ENCODE results near the gene CP. TPM values are rescaled to one million over a fixed set of nuclear protein-coding genes. Genes with fewer than 3 reads are reported as not detected.

CP gene
- total RNA-seq, 1 experiment from 2014 or later, result 0.28 TPM

DNA sequence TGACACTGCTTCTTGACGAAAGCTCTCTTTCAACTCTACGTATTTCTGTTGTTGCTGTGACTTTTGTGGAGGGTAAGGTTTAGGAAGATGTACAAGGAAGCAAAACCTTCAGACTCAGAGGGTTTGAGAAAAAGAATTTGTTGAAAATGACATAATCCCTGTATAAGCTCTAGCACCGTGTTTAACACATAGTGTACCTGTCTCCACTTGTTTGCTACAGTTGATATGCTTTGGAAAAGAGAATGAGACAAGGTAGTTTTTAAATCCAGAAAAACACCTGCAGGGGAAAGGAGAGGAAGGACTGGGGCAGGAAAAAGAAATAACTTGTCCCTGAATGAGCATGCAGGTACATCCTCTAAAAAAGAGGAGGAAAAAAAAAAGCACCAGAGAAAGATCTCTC, 29.6 kb upstream of the CP start:
- ChIA-PET CTCF (no interaction called here), POLR2A (ENCODE audit: unreplicated experiment) (no interaction called here)
- BruUV-seq (replicated peaks), result no TSS peak
- DNase-seq, result no peak
- Histone ChIP-seq H3K36me3 (ENCODE audit: low read depth) (no peaks in the 10 kb centered on the region), H3K27ac (no peak overlapping the region), H3K4me3 (no peak overlapping the region), H3K9me2 (ENCODE audit: insufficient read depth) (0 out of 2 replicates have a peak, but pooled peaks cover 4% of the 10 kb centered on the region), H3F3A (ENCODE audit: insufficient read depth, low read depth) (peaks cover 4% of the 10 kb centered on the region; the same call in 1 of the 2 replicates), H4K20me1 (ENCODE audit: insufficient read depth) (no peaks in the 10 kb centered on the region), H3K27me3 (ENCODE audit: insufficient read depth, low read depth) (no peaks in the 10 kb centered on the region), H3K9me3 (ENCODE audit: insufficient read depth, low read depth) (no peaks in the 10 kb centered on the region), H3K4me1 (replicated peaks; ENCODE audit: insufficient read depth) (peaks cover 19% of the 10 kb centered on the region), H3K79me2 (ENCODE audit: low read depth) (no peaks in the 10 kb centered on the region), H3K4me2 (no peak overlapping the region), H2AFZ (no peak overlapping the region)
- intact Hi-C loops (cut with micrococcal nuclease; ENCODE audit: unreplicated experiment), result no loop called here
- TF ChIP-seq EZH2 (IDR thresholded peaks at IDR 0.05; ENCODE audit: low read depth), result no peak
- TF ChIP-seq, protein P1, sequence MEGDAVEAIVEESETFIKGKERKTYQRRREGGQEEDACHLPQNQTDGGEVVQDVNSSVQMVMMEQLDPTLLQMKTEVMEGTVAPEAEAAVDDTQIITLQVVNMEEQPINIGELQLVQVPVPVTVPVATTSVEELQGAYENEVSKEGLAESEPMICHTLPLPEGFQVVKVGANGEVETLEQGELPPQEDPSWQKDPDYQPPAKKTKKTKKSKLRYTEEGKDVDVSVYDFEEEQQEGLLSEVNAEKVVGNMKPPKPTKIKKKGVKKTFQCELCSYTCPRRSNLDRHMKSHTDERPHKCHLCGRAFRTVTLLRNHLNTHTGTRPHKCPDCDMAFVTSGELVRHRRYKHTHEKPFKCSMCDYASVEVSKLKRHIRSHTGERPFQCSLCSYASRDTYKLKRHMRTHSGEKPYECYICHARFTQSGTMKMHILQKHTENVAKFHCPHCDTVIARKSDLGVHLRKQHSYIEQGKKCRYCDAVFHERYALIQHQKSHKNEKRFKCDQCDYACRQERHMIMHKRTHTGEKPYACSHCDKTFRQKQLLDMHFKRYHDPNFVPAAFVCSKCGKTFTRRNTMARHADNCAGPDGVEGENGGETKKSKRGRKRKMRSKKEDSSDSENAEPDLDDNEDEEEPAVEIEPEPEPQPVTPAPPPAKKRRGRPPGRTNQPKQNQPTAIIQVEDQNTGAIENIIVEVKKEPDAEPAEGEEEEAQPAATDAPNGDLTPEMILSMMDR (conservative IDR thresholded peaks at IDR 0.05), result no peak

DNA sequence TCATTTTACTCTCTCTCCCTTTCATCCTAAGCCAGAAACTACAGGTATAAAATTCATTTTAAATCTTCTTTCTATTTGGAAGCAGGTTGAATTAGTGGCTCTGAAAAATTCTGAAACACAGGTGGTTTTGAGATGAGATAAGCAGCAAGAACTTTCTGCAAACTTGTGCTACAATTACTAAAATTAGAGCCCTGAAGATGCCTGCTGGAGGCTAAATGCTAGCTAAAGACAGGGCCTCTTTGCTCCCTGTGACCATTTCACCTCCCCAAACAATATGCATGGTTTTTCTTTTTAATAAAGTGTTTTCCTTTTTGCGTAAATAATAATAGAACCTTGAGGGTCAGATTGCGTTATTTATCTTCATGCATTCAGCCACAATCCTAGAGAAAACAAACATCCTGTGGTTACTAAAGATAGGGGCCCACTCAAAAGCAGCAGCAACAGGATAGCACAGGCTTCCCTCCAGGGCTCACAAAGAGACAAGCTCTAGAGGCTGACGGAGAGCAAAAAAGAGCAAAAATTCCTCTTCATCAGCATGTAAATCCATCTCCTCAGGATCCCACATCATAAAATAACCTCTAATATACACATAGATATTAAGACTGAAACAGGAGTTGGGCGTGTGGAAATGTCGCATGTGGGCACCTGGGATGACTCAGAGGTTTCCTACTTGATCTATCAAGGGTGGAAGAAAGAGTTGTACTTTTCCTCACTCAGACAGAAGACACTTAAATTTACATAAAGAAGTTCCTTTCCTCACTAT, 26.5 kb upstream of the CP start:
- H3K79me2 ChIP-seq (ENCODE audit: low read depth), result no peaks in the 10 kb centered on the region
- no peak overlapping the region for H2AFZ ChIP-seq
- intact Hi-C loops (cut with micrococcal nuclease; ENCODE audit: unreplicated experiment), result no loop called here
- H3K27ac ChIP-seq, result peak overlapping the region; percentile 57
- H3K4me2 ChIP-seq, result peak overlapping the region; percentile 47
- DNase-seq, result no peak
- TF ChIP-seq, protein P1 (conservative IDR thresholded peaks at IDR 0.05), result no peak
- no peak for TF ChIP-seq EZH2 (IDR thresholded peaks at IDR 0.05; ENCODE audit: low read depth)
- H3K9me2 ChIP-seq (ENCODE audit: insufficient read depth), result no peaks in the 10 kb centered on the region
- H3K9me3 ChIP-seq (ENCODE audit: insufficient read depth, low read depth), result no peaks in the 10 kb centered on the region
- H3K27me3 ChIP-seq (ENCODE audit: insufficient read depth, low read depth), result no peaks in the 10 kb centered on the region
- ChIA-PET POLR2A (ENCODE audit: unreplicated experiment) (no interaction called here), CTCF (interaction anchor here (0.7 kb wide), 1 partner anchor 297 kb away, joined by 5 read pairs; no protein-coding TSS in a partner anchor)
- no TSS peak for BruUV-seq (replicated peaks)
- peaks cover 4% of the 10 kb centered on the region; the same call in 1 of the 2 replicates for H3F3A ChIP-seq (ENCODE audit: insufficient read depth, low read depth)
- no peaks in the 10 kb centered on the region for H4K20me1 ChIP-seq (ENCODE audit: insufficient read depth)
- H3K36me3 ChIP-seq (ENCODE audit: low read depth), result no peaks in the 10 kb centered on the region
- no peak overlapping the region for H3K4me3 ChIP-seq
- H3K4me1 ChIP-seq (replicated peaks; ENCODE audit: insufficient read depth), result peaks cover 23% of the 10 kb centered on the region

DNA sequence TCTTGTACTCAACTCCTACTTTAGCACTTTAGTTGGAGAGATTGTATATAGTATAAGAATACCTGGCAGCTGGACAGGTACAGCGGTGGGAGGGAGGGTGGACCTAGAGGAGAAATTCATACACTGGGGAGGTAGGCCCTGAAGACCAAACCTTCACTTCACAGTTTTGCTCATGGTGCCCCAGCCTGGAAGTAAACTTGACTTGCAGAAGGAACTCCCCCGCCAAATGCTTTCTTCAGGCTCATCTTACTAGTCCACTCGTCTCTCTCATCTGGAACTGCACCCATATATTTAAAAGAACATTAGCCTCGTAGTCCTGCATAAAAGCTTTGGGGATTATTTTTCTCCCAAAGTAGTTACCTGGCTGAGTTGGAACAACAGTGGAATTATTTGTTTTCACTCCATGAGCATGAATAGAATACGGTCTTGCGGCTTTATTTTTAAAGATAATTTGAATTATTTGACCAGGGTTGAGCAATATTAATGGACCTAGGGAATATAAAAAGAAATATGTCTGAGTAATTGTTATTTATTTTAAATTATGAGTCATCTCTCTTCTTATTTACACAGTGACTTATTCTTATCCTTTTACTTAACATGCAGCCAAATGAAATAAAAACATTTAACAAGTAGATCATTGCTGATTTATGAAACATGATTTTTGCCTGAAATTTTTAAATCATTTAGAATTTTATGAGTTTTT, 25.5 kb upstream of the CP start:
- peak in 1 of 2 experiments; percentile 70 for DNase-seq
- Histone ChIP-seq H3K4me2 (peak overlapping the region; percentile 48; the same call in 1 of the 2 replicates), H3K4me3 (no peak overlapping the region), H3K27me3 (ENCODE audit: insufficient read depth, low read depth) (no peaks in the 10 kb centered on the region), H3K27ac (peak overlapping the region; percentile 57), H2AFZ (no peak overlapping the region), H4K20me1 (ENCODE audit: insufficient read depth) (no peaks in the 10 kb centered on the region), H3K4me1 (replicated peaks; ENCODE audit: insufficient read depth) (peaks cover 23% of the 10 kb centered on the region), H3F3A (ENCODE audit: insufficient read depth, low read depth) (peaks cover 4% of the 10 kb centered on the region; the same call in 1 of the 2 replicates), H3K9me3 (ENCODE audit: insufficient read depth, low read depth) (no peaks in the 10 kb centered on the region), H3K9me2 (ENCODE audit: insufficient read depth) (no peaks in the 10 kb centered on the region), H3K79me2 (ENCODE audit: low read depth) (no peaks in the 10 kb centered on the region), H3K36me3 (ENCODE audit: low read depth) (no peaks in the 10 kb centered on the region)
- no peak for TF ChIP-seq EZH2 (IDR thresholded peaks at IDR 0.05; ENCODE audit: low read depth)
- TF ChIP-seq, protein P1 (conservative IDR thresholded peaks at IDR 0.05), result no peak
- CTCF ChIA-PET, result interaction anchor here (0.7 kb wide), 1 partner anchor 296 kb away, joined by 5 read pairs; no protein-coding TSS in a partner anchor
- POLR2A ChIA-PET (ENCODE audit: unreplicated experiment), result no interaction called here
- intact Hi-C loops (cut with micrococcal nuclease; ENCODE audit: unreplicated experiment), result no loop called here
- no TSS peak for BruUV-seq (replicated peaks)

All from PC-9 (cell line).